Caco-2 (cell line): ENCODE results near the gene CEP72. TPM values are rescaled to one million over a fixed set of nuclear protein-coding genes. Genes with fewer than 3 reads are reported as not detected.

Source experiments
- BruUV-seq: library from RNA; stranded (reverse); fragments of 400-500 nt; replicated peaks from 2 replicates; lab custom pipeline; 2021; lab: Mats Ljungman, UMichigan
- CTCF ChIA-PET: fragments of 300-600 bp; sonication (Branson Sonifier 250); formaldehyde crosslinking; loops from one replicate; lab custom pipeline; 2022; ENCODE audit warnings: antibody characterized with exemption; lab: Charles Lee
- POLR2A ChIA-PET: fragments of 300-600 bp; sonication (Branson Sonifier 250); formaldehyde crosslinking; loops from one replicate; lab custom pipeline; 2022; ENCODE audit warnings: antibody characterized with exemption; lab: Charles Lee
- DNase-seq, 2 experiments: peaks; one replicate each; pipeline versions ENCODE4 v3.0.0 to v3.0.0-alpha.2; 2020 to 2022
- H3K27me3 ChIP-seq: replicated peaks from 2 replicates; pipeline ENCODE4 v1.6.0; 2011; ENCODE audit warnings: low read length; ENCODE audit not compliant: control insufficient read depth, insufficient read depth
- H3K36me3 ChIP-seq: 2 replicates; pipeline ENCODE4 v1.5.1; 2011; ENCODE audit warnings: low read length; ENCODE audit not compliant: control insufficient read depth, insufficient read depth
- H3K4me1 ChIP-seq: fragments of 250-450 bp; sonication (Bioruptor Pico); 2 replicates; pipeline ENCODE4 v1.5.1; 2020; ENCODE audit warnings: mild to moderate bottlenecking
- H3K4me3 ChIP-seq: 2 replicates; pipeline ENCODE4 v1.5.1; 2011; ENCODE audit warnings: low read depth, mild to moderate bottlenecking, control low read depth, low read length
- H3K9me3 ChIP-seq: fragments of 250-450 bp; sonication (Bioruptor Pico); 2 replicates; pipeline ENCODE4 v1.5.1; 2020; ENCODE audit warnings: mild to moderate bottlenecking, moderate library complexity
- H3K27ac Mint-ChIP-seq: one replicate; pipeline ENCODE4 v1.8.0; 2022; ENCODE audit warnings: mixed read lengths; ENCODE audit not compliant: unreplicated experiment
- H3K27me3 Mint-ChIP-seq: one replicate; pipeline ENCODE4 v1.8.0; 2022; ENCODE audit warnings: mixed read lengths; ENCODE audit not compliant: insufficient read depth, unreplicated experiment
- H3K36me3 Mint-ChIP-seq: one replicate; pipeline ENCODE4 v1.8.0; 2022; ENCODE audit warnings: mild to moderate bottlenecking, mixed read lengths; ENCODE audit not compliant: insufficient read depth, unreplicated experiment
- H3K4me1 Mint-ChIP-seq: one replicate; pipeline ENCODE4 v1.8.0; 2022; ENCODE audit warnings: low read depth, mixed read lengths; ENCODE audit not compliant: unreplicated experiment
- H3K4me3 Mint-ChIP-seq: one replicate; pipeline ENCODE4 v1.8.0; 2022; ENCODE audit warnings: mild to moderate bottlenecking, moderate library complexity, mixed read lengths; ENCODE audit not compliant: unreplicated experiment
- H3K9me3 Mint-ChIP-seq: one replicate; pipeline ENCODE4 v1.8.0; 2022; ENCODE audit warnings: mixed read lengths; ENCODE audit not compliant: unreplicated experiment
- CTCF ChIP-seq, 2 experiments: fragments of 200-600 bp in 1 of 2; IDR thresholded peaks; 1 replicate in 1 of 2; 2 replicates in 1 of 2; pipeline versions ENCODE4 v1.5.1 to v1.8.0; 2011 to 2022; ENCODE audit warnings: antibody characterized with exemption in 1 of 2, control low read depth in 1 of 2, inconsistent platforms in 1 of 2, low read depth in 1 of 2, low read length in 1 of 2, mild to moderate bottlenecking in 1 of 2, moderate library complexity in 1 of 2; ENCODE audit not compliant: insufficient read depth in 1 of 2, severe bottlenecking in 1 of 2, unreplicated experiment in 1 of 2
- intact Hi-C: fragments of 100-400 bp; cut with micrococcal nuclease; formaldehyde crosslinking; loops from one replicate; pipeline ENCODE4 v1.10.0; 2022; ENCODE audit not compliant: unreplicated experiment
- total RNA-seq: library from RNA; stranded (reverse); gene quantifications from 2 replicates; pipeline ENCODE4 v1.2.3, GENCODE V29; 2022

CEP72 gene
- total RNA-seq, 1 experiment from 2014 or later, result 36.6 TPM

- H3K9me3 Mint-ChIP-seq, result no peaks in the 10 kb centered on the region
- H3K4me3 ChIP-seq, result no peak overlapping the region
- peaks cover 43% of the 10 kb centered on the region for H3K36me3 Mint-ChIP-seq
- H3K27me3 ChIP-seq, result no peaks in the 10 kb centered on the region
- no peak for TF ChIP-seq CTCF (IDR thresholded peaks at IDR 0.05; ENCODE audit: insufficient read depth in 1 of 2, low read depth in 1 of 2, low read length in 1 of 2, severe bottlenecking in 1 of 2, unreplicated experiment in 1 of 2)
- POLR2A ChIA-PET, result no interaction called here
- no peak overlapping the region for H3K27ac Mint-ChIP-seq
- H3K4me1 ChIP-seq, result no peaks in the 10 kb centered on the region
- no peak overlapping the region for H3K4me3 Mint-ChIP-seq
- DNase-seq, result no peak
- intact Hi-C loops, result no loop called here
- H3K4me1 Mint-ChIP-seq, result no peaks in the 10 kb centered on the region
- no peaks in the 10 kb centered on the region; the same call in 1 of the 2 replicates for H3K36me3 ChIP-seq
- no peaks in the 10 kb centered on the region for H3K27me3 Mint-ChIP-seq
- CTCF ChIA-PET, result interaction anchor here (1.4 kb wide), 1 partner anchor 176 kb away, joined by 3 read pairs; no protein-coding TSS in a partner anchor
- no TSS peak for BruUV-seq
- H3K9me3 ChIP-seq, result no peaks in the 10 kb centered on the region
Measured at GRCh38 chr5:622946-623522, 10.9 kb downstream of the CEP72 start.

- Mint-ChIP-seq H3K4me3 (no peak overlapping the region), H3K4me1 (no peaks in the 10 kb centered on the region), H3K27ac (no peak overlapping the region), H3K27me3 (no peaks in the 10 kb centered on the region), H3K36me3 (peaks cover 40% of the 10 kb centered on the region), H3K9me3 (no peaks in the 10 kb centered on the region)
- CTCF ChIA-PET, result no interaction called here
- H3K9me3 ChIP-seq, result no peaks in the 10 kb centered on the region
- no peaks in the 10 kb centered on the region for H3K27me3 ChIP-seq
- intact Hi-C loops, result no loop called here
- DNase-seq, result peak in 1 of 2 experiments; percentile 6
- H3K4me3 ChIP-seq, result no peak overlapping the region
- H3K36me3 ChIP-seq, result no peaks in the 10 kb centered on the region; the same call in 1 of the 2 replicates
- no peaks in the 10 kb centered on the region for H3K4me1 ChIP-seq
- POLR2A ChIA-PET, result no interaction called here
- no TSS peak for BruUV-seq
- TF ChIP-seq CTCF (IDR thresholded peaks at IDR 0.05; ENCODE audit: insufficient read depth in 1 of 2, low read depth in 1 of 2, low read length in 1 of 2, severe bottlenecking in 1 of 2, unreplicated experiment in 1 of 2), result no peak
Measured at GRCh38 chr5:623531-623930, 11.4 kb downstream of the CEP72 start.

- no peak overlapping the region for H3K4me3 Mint-ChIP-seq
- no peaks in the 10 kb centered on the region for H3K27me3 Mint-ChIP-seq
- CTCF ChIA-PET, result no interaction called here
- TF ChIP-seq CTCF (IDR thresholded peaks at IDR 0.05; ENCODE audit: insufficient read depth in 1 of 2, low read depth in 1 of 2, low read length in 1 of 2, severe bottlenecking in 1 of 2, unreplicated experiment in 1 of 2), result no peak
- peaks cover 46% of the 10 kb centered on the region for H3K36me3 Mint-ChIP-seq
- intact Hi-C loops, result no loop called here
- H3K36me3 ChIP-seq, result no peaks in the 10 kb centered on the region; the same call in none of the 2 replicates
- DNase-seq, result peak in 1 of 2 experiments; percentile 22
- H3K4me1 ChIP-seq, result no peaks in the 10 kb centered on the region
- no peaks in the 10 kb centered on the region for H3K27me3 ChIP-seq
- H3K27ac Mint-ChIP-seq, result no peak overlapping the region
- no TSS peak for BruUV-seq
- H3K4me3 ChIP-seq, result no peak overlapping the region
- POLR2A ChIA-PET, result no interaction called here
- H3K9me3 Mint-ChIP-seq, result no peaks in the 10 kb centered on the region
- H3K4me1 Mint-ChIP-seq, result no peaks in the 10 kb centered on the region
- H3K9me3 ChIP-seq, result no peaks in the 10 kb centered on the region
Measured at GRCh38 chr5:624118-624950, 12.2 kb downstream of the CEP72 start.
